ENCODE measurements around the gene PSORS1C2. TPM values are rescaled to one million over a fixed set of nuclear protein-coding genes. Genes with fewer than 3 reads are reported as not detected.

Gene PSORS1C2
- total RNA-seq, 1 donor from 2014 or later: not detected

DNA sequence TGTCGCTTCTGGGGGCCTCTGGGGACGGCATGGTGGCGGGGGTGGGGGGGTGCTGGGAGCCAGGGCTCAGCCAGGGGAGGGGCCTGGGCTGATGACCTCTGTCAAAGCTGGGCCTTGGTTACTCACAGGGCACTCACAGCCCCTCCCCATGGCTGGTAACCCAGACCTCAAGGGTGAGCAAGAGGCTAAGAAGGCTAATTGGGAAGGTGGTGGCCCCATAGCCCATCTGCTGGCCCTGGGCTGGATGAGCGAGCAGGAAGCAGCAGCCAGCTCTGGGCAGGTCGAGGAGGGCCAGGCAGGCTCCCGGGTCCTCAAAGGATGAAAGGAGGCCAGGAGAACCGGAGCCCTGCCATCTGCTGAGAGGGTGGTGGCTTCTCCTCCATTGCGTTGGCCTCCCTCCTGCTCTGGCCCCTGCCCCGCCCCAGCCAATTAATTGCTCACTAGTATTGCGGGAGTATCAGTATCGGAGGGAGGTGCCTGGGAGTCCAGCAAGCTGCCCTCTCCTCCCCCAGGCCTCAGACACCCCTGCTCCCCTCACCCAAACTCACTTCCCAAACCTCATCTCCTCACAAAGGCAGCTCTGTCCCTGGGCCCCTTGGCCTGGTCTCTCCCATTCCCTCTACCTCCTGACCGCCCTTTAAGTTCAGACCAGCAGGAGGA is 17.6 kb downstream of the PSORS1C2 start:
- intact Hi-C loops (cut with DNase I): no loop called here
- ATAC-seq (ENCODE audit: poor library complexity): no peak
- DNase-seq: no peak

DNA sequence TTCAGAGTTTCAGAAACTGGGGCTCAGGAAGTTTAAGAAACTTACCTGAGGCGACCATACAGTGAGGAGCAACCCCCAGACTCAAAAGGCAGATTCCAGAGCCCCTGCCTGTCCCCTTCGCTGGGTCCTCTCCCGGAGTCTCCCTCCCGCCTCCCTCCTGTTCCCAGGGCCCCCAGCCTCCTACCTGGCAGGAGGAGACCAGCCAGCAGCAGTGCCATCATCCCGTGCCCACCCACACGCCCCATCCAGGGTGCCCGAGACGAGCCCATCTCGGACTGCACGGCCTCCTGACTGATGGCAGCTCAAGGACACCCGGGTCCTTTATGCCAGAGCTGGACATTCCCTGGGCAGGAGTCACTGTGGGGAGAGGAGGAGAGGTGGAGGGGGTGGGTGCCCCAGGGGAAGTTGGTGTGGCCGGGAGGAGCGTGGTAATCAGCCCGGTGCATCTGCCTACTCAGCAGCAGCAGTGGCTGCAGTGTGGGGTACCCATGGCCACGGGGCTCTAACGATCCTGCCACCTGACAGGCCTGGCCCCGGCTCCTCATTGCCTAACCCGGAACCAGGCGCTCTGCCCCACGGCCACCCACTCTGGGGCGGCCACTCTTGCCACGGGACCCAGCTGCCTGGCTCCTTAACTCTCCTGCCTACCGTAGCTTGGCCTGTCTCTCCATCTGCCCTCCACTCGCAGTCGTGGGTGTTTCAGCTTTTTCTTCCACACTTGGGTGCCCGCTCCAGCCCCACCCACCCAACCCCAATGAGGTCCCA is 18.5 kb downstream of the PSORS1C2 start, which contains the start of gene CDSN:
Gene CDSN, minus strand, starts transcription at position 296 of the 765 bp plus-strand sequence. Its CDS starts 27 bp downstream, at position 269.
- intact Hi-C loops (cut with DNase I): no loop called here
- no peak for DNase-seq
- no peak for ATAC-seq (ENCODE audit: poor library complexity)

DNA sequence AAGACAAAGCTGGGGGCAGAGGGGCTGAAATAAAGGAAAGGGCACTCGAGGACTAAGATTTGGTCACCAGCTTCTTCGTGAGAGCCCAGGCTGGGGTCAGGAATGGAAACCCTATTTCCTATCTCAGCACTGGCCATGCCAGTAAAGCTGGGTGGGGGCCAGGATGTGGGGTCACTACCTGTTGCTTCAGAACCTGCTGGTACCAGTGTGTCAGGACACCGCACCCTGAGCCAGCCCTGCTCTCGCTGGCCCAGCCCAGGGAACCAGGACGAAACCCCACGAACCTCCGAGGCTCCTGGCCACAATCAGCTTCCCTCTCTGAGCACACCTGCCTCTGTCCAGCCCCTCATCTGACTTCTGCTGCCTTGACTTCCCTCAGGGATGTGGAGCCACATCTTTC is 20.7 kb downstream of the PSORS1C2 start:
- DNase-seq (no peak), ATAC-seq (ENCODE audit: poor library complexity) (no peak)
- intact Hi-C loops (cut with DNase I): no loop called here

DNA sequence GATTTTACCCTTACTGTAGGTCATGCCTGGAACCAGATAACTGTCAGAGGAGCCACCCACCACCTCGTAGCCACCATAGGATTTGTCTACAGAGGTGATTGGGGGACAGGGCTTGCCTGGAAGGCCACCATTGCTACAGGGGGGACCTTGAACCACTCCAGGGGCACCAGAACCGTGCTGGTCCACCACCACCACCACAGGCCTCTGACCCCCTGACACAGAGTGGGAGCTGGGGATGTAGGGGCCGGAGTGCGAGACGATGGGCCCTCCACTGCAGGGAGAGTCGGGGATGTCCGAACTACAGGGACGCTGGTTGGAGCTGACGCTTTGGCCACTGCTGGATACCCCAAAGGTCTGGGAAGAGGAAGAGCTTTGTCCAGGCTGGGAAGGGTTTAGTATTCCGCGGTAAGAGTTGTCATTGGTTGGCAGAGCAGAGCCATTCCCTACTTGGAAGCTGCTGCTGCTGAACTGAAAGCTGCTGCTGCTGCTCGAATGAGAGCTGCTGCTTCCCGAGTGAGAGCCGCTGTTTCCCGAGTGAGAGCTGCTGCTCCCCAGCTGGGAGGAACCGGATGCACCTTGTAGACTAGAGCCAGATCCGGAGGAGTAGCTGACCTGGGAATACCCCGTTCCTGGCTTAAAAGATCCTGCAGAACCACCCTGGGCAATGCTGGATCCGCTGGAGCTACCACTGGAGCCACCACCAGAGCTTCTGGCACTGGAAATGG is 22.0 kb downstream of the PSORS1C2 start:
- intact Hi-C loops (cut with DNase I): no loop called here
- ATAC-seq (ENCODE audit: poor library complexity) (peak; percentile 10), DNase-seq (peak; percentile 61)

DNA sequence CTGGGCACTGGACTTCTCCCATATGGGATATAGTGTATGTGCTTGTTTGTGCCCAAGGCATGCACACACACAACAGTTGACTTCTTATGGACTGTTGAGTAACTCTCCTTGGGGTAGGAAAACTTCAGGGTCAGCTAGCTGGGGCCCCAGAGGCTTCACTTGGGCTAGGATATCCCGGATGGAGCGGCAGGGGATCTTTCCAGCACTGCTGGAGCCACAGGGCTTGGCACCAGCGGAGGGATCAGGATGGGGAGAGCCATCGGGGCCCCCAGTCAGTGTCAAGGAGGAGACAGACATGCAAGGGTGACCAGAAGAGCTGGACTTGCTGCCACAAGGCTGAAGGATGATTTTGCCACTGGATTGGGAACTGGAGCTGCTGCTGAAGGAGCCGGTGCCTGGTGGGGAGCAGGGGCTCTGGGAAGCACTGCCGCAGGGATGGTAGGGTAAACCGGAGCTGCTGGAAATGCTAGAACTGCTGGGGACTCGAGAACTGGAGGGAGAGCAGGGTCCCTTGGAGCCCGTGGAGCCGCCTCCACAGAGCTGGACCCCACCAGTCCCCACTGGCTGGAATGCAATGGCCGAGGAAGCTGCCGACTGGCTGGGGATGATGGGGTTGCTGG is 22.8 kb downstream of the PSORS1C2 start:
- no peak for DNase-seq
- intact Hi-C loops (cut with DNase I): no loop called here
- no peak for ATAC-seq (ENCODE audit: poor library complexity)

DNA sequence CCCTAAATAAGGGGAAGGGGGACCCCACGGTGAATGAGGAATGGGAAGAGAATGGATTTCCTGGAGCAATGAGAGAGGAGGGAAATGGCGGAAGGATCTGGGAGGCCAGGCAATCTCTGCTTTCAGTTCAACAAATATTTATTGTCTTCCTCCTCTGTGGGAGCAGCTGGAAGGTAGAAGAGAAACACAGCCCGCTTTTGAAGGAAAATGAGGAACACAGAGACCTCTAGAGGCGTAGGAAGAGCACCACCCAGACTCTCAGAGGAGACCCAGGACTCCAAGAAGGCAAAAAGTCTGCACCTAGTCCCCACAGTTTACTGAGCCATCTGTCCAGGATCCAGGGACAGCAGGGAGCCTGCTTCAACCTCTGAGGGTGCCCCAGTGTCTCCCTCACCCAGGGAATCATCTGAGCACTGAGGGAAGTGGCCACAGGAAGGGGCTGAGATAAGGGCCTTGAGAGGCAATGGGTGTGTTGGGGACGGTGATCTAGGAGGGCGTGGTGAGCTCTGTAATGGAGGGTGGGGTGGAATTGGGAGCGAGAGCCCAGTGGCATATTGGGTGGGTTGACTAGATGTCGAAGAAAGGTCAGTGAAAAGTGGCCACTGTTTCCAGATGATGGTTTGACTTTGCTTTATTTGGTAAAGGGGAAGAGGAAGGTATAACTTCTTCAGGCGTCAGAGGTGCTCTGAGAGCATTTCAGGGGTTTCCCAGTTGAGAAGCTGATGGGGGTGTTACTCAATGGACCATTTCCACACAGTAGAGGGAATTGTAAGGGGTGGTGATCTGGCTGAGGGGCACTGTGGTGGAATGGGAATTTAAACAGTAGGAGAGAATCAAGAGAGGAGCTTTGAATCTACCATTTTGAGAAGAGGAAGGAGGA is 23.7 kb downstream of the PSORS1C2 start:
- DNase-seq: no peak
- intact Hi-C loops (cut with DNase I): no loop called here
- ATAC-seq (ENCODE audit: poor library complexity): peak; percentile 47

DNA sequence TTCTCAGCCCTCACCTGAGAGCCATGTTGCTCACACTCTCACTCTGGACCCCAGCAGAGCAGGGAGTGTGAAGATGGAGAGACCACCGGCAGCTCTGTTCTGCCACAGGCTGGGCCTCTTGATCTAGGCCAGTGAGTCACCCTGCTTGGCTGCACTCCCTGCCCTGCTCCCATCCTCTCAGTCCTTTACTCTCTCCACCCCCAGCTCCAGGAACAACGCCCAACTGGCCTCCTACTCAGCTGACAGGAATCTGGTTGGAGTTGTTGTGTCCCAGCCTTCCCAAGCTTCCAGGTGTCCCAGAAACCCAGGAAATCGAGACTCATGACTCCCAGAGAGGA is 24.4 kb downstream of the PSORS1C2 start, which contains the start of gene PSORS1C1:
Gene PSORS1C1, plus strand, starts transcription at position 260 of the 338 bp plus-strand sequence. CDS start 14,833 bp downstream, outside the sequence.
- DNase-seq: peak; percentile 91
- intact Hi-C loops (cut with DNase I): no loop called here

DNA sequence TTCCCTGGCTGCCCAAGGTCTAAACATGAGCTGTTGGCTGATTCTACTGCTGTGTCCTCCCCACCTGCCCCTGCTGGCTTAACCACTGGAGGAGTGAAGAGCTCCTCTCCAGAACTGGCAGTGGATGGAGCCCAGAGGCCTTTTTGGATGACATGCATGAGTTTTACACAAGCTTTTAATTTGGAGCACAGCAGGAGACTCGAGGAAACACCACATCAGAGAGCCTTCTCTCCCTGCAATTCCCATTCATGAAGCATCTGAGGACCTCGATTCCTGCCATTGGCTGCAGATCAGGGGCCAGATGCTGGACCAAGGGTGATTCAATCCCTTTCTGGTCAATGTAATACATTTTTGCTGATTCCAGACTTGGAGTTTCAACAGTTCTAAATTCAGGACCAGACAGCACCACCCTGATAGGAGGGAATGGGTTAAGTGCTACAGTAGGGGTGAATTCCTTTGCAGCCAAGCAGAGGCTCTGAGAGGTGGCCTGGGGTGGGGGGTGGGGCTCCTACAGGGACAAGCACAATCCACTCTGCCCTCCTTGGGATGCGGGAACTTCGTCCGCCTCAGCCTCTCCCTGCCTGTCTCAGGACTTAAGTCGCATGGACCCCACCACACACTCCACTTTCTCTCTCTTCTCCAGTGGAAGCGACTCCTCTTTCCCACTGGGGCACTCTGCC is 24.9 kb downstream of the PSORS1C2 start:
- peak; percentile 7 for ATAC-seq (ENCODE audit: poor library complexity)
- intact Hi-C loops (cut with DNase I): no loop called here
- no peak for DNase-seq

More for the DNA sequence above, 24.4 kb downstream of the PSORS1C2 start, which contains the start of gene PSORS1C1:
- peak; percentile 95 for ATAC-seq (ENCODE audit: poor library complexity)

DNA sequence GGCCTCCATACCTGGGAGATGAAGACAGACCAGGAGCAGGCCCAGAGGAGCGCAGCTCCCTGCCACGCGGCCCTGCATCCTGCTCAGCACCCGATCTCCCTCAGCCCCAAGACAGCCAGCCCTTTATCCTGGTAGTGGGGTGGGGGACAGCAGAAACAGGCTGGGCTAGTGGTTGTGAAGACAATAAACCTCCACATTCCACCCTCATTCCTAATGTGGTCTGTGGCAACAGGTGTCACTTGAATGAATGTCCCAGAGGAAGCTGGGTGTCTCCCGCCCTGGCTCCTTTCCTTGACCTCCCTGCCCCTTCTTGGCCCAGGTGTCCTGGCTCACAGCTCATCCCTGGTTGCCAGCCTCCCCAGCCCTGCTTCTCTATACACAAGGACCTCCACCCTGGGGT is 26.4 kb downstream of the PSORS1C2 start, which contains the start of gene C6orf15:
Gene C6orf15, minus strand, starts transcription at position 98 of the 400 bp plus-strand sequence. Its CDS starts 20 bp downstream, at position 78.
- DNase-seq: no peak
- intact Hi-C loops (cut with DNase I): no loop called here
- ATAC-seq (ENCODE audit: poor library complexity): no peak

DNA sequence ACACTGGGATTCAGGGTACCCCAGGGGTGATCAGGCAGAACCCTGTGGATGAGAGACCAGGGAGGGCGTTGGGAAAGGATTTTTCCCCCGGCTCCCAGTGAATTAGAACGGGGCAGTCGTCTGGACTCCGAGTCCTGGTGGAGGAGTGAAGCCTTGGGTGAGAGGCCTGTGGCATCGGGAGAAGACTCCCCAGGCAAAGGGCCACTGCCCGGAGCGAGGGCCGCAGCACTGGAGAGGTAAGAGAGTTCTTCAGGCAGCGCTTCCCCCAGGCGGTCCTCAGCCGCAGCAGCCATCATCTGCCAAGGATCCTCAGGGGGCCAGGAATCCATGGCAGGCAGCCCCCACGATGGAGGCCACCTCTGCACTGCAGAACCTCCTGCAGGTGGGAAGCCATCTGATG is 27.2 kb downstream of the PSORS1C2 start:
- intact Hi-C loops (cut with DNase I): no loop called here
- ATAC-seq (ENCODE audit: poor library complexity): no peak
- DNase-seq: no peak

DNA sequence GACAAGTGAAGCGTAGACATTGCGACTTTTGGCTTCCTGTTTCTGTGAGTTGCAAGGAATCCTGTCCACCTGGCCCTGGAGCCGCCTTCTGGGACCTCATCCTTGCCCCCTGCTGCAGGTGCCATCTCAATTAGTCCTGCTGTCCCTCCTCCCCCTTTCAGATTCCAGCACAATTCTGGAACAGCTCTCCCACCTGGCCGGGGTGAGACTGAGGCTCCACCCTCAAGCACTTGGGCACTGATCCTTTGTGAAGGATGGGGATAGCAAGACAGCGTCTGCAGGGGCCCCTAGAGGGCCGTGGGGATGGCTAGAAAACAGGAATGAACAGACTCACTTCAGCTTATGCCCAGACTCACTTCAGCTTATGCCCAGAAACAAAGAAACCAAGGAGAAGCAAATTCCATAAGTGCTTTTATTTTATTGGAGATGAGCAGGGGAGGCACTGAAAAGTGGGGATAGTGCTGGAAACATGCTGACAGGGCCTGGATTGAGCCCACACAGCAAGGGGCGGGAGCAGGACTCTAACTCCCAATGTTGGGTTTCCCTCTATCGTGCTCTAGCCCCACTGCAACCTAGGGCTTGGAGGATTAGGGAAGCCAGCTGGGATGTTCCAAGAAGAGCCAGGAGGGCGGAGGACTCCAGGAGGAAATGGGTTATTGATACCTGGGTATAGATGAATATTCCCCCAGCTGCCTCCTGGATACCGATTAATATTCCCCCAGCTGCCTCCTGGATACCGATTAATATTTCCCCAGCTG is 27.9 kb downstream of the PSORS1C2 start:
- ATAC-seq (ENCODE audit: poor library complexity) (no peak), DNase-seq (no peak)
- intact Hi-C loops (cut with DNase I): no loop called here

DNA sequence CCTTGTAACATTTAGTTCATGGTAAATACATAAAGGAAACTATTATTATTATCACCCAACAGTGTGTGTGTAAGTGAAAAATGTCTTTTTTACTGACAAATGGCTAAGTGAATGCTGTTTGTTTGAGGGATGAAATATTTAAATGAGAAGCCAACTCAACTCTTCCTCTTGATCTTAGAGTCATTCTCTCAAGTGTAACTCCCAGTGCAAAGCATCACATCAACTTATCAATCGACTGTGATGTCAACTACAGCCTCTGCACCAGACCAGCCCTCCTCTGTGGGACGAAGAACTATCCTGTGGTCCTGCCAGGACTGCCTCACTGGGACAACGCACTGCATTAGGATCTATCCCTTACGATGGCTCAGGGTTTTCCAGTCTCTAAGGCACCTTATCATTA is 31.8 kb downstream of the PSORS1C2 start:
- no peak for DNase-seq
- no peak for ATAC-seq (ENCODE audit: poor library complexity)
- intact Hi-C loops (cut with DNase I): no loop called here

DNA sequence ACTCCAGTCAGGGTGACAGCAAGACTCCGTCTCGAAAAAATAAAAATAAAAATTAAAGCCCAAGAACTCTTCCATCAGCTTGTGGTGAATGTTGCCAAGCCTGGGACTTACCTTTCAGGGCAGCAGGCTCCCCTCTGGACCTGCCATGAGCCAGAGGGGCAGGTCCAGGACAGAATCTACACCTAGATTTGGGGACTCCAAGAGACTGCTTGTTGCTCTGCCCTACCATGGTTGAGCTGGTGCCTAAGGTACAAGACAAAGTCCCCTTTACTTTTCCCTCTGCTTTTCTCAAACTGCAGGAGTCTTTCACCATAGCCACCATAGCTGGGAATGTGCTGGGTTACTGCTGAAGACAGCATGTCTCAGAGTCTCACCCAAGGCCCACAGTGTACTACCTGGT is 35.7 kb downstream of the PSORS1C2 start:
- intact Hi-C loops (cut with DNase I): no loop called here
- DNase-seq (no peak), ATAC-seq (ENCODE audit: poor library complexity) (no peak)

DNA sequence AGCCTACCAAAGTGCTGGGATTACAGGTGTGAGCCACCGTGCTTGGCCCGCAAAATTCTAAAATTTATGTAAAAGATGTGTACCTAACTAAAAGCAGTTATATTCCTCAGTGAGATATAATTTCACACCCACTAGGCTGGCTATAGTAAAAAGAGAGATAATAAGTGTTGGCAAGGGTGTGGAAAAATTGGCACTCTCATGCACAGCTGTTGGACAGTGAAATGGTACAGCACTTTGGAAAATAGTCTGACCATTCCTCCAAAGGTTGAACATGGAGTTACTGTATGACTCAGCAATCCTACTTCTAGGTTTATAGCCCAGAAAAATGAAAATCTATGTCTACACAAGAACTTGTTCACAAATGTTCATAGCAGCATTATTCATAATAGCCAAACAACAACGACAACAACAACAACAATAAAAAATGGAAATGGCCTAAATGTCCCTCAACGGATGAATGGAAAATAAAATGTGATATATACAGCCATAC is 40.4 kb downstream of the PSORS1C2 start:
- intact Hi-C loops (cut with DNase I): no loop called here
- ATAC-seq (ENCODE audit: poor library complexity): no peak
- no peak for DNase-seq

DNA sequence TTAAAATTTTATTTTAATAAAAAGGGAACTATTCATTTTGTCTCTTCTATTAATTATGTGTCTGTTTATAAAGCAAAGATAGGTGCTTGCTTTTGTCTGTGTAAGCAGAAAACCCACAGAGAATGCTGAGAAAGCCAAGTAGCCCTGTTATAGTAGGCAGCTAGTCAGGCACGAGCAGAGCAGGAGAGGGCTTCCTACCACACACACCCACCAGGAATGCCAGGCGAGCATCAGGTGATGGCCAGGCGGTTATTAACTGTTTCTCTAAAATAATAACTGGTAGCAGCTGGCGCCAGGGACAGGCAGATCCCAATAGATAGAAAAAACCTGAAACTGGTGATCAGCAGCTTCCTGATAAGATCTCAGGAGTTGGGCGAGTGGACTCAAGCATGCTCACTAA is 42.2 kb downstream of the PSORS1C2 start:
- intact Hi-C loops (cut with DNase I): no loop called here
- ATAC-seq (ENCODE audit: poor library complexity) (no peak), DNase-seq (no peak)

DNA sequence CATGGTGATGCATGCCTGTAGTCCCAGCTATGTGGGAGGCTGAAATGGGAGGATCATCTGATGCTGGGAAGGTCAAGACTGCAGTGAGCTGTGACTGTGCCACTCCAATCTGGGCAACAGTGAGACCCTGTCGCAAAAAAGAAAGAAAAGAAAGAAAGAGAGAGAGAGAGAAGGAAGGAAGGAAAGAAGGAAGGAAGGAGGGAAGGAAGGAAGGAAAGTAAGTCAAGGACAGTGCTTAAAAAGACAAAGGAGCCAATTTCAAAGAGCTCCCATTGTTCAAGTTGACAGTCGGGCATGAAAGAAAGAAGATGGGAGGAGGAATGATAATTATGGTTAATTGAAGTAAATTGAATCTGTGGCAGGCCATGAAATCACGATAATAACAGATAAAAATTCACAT is 42.7 kb downstream of the PSORS1C2 start:
- ATAC-seq (ENCODE audit: poor library complexity) (no peak), DNase-seq (no peak)
- intact Hi-C loops (cut with DNase I): no loop called here

DNA sequence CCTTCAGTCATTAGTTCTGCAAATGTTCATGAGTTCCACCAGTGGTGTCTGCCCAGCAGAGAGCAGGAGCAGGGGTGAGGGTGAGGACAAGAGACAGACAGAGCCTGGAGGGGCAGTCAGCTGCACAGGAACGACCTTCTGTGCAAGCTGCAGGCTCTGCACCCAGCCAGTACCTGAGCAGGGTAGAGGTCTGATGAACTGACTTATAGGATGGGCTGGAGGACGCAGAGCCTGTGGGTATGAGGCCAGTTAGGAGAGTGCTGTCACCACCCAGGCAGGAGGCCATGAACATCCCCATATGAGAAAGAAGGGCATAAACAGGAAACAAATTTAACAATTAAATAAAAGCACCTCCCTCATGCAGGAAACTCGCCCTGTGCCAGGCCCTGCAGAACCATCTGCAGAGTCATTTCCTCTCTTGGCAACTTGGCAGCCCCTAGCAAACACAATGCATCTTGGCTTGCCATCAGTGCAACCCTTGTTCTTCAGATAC is 44.4 kb downstream of the PSORS1C2 start:
- ATAC-seq (ENCODE audit: poor library complexity): no peak
- no peak for DNase-seq
- intact Hi-C loops (cut with DNase I): no loop called here

Measured in Right ventricle myocardium superior (tissue), 1 donor.